Stimulated activated CD8-positive, alpha-beta memory T cell treated with anti-CD3 and anti-CD28 coated beads, Interleukin-7, amount 100 ng/mL, for 4 hours (primary cell): ENCODE results near the gene PNMA8C.
"Not testable (repeated sequence)": the region's sequence is repeated elsewhere in the genome, so short reads cannot be mapped to it uniquely, and the experiment has no call there.

Experiments
- DNase-seq, 2 donors: peaks; one replicate each; pipeline ENCODE4 v3.0.0-alpha.2; 2020; ENCODE audit warnings: low read depth in 2 of 2

Gene PNMA8C

DNA sequence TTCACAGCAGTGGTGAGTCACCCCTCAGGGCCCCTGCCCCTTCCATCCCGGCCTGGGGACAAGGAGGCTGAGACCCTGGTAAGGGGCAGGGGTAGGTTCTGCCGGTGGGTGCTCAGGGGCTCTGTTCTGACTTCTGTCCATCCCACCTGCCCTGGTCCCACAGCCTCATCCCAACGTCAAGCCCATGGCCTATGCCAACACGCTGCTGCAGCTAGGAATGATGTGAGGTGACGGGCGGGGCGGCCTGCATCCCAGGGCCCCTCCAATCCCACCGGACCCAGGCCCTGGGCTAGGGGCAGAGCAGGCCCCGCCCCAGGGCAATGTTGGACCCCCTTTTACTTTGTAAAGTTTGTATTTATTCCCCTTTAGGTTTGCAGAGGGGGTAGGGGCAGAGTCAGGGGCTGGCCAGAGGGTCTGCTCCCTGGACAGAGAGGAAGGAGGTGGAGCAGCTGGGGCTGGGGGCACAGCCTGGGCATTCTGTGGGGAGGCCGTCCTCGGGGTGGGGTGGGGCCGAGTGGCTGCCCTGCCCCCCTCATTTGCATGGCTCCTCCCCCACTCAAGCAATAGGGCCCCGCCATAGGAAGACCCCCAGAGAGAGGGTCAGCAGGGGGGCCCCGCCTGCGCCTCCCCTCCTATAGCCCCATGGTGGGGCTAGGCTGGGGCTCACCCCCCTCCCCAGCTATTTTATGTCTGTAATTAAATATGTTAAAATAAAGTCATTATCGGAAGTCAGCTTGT, 38.4 kb downstream of the PNMA8C start:
- no peak for DNase-seq

DNA sequence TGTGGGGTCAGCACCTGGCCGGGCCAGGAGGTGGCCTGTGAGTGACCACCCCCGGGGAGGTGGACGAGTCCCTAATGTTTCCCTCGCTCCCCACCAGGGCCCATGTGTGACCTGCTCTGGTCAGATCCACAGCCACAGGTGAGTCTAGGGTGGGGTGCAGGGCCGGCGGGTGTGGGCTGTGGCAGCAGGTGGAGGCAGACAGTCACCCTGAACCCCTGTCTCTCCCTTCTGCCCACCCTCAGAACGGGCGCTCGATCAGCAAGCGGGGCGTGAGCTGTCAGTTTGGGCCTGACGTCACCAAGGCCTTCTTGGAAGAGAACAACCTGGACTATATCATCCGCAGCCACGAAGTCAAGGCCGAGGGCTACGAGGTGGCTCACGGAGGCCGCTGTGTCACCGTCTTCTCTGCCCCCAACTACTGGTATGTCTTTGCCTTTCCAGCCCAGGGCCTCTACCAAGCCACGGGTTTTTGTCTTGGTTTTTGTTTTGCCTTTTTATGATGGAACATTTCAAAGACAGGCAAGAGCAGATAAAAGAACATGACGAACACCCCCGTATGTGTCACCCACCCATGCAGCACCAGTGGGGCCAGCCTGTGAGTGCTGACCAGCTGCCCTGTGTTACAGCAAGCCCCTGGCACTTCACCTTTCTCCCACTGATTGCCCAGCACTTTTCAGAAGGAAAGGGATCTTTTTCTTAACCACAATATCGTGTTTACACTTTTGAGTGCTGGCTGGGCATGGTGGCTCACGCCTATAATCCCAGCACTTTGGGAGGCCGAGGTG, 40.2 kb downstream of the PNMA8C start:
- no peak for DNase-seq

DNA sequence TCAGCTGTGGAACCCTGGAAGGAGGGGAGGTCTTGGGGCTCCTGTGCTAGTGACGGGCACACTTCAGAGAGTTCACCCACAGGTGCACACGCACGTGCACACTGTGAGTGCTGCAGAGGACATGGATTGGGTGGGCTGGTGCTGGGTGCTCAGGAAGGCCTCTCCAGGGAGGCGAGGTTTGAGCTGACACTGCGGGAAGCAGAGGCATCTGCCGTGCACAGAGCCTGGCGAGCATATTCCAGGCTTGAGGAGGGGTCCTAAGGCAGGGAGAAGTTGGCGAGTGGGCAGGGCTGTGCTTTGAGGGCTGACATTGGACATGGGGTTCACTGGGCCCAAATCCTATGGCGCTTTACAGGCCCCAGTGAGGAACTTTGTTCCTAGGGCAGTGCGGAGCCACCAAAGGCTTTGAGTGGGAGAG, 41.0 kb downstream of the PNMA8C start:
- no peak for DNase-seq

DNA sequence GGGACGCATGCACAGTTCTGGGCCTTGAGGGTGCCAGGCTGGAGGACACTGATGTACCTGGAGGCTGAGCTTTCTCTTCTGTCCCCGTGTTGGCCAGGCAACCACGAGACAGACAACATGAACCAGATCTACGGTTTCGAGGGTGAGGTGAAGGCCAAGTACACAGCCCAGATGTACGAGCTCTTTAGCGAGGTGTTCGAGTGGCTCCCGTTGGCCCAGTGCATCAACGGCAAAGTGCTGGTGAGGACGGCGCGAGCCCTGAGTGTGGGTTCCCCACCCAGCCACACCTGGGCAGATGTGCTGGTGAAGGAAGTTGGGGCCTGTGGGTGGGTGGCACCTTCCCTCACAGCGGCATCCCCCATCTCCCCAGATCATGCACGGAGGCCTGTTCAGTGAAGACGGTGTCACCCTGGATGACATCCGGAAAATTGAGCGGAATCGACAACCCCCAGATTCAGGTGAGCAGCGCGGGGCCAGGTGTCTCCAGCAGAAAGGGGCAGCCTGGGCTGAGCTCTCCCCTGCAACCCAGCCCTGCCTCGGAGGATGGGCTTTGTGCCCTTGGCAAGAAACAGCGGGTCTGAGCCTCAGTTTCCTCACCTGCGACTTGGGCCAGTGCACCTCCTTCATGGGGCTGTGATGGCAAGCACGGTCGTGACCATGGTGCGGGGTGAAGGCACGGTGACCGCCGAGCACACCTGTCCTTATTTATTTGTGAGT, 41.6 kb downstream of the PNMA8C start:
- DNase-seq = no peak

DNA sequence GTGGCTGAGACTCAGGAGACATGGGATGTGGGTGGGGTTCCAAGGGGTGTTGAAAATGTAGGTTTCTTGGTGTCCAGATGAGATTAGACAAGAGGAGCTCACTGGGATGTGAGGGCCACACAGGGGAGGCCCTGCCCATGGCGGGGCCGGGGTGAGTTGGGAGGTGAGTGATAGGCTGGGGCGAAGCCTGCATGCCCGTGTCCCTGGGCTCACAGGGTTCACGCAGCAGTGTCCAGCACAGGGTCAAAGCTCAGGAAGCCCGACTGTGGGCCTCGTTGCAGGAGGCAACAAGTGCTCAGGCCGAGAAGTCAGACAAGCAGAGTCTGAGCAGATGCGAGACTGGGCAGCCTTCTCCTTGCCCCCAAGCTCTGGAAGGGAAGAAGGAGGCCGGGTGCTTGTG, 42.6 kb downstream of the PNMA8C start:
- no peak for DNase-seq

DNA sequence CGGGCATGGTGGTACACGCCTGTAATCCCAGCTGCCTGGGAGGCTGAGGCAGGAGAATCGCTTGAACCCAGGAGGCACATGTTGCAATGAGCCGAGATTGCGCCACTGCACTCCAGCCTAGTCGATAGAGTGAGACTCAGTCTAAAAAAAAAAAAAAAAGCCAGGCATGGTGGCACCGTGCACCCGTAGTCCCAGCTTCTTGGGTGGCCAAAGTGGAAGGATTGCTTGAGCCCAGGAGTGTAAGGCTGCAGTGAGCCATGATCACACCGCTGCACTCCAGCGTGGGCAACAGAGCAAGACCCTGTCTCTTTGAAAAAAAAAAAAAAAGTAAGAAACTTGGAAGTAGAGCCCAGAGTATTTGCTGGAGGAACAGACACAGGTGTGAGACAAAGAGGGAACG, 43.1 kb downstream of the PNMA8C start:
- no peak for DNase-seq

DNA sequence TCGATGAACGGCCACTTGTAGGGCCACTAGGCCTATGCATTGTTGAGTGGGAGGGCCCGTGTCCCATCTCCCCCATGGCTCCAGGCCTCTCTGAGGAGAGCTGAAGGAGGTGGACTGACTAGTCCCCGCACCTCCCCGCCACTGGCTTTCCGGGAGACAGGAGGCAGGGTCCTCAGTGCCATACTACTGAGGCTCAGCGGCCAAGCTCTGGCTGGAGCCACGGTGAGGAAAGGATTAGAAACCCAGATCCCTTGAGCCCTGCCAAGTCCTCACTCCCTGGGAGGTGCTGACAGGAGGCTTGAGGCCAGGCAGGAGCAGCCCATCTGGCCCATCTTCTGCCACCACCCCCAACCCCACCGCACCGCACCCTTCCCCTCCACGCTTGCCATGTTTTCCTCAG, 44.3 kb downstream of the PNMA8C start:
- DNase-seq = no peak

DNA sequence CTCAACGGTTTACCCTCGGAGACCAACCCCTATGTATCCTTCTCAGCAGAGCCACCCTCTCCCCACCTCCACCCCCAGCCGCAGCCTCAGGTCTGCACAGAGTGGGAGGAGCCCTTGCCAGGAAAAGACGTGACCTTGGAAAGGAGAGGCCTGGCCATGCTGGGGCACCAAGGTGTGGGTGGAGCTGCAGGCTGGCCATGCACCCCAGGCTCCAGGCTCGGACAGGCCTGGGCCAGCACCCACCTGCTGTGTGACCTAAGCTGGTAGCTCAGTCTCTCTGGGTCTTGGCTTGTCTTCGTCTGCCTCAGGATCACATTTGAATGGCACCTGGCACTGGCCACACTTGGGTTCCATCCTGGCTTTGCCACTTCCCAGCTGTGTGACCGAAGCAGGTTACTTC, 44.9 kb downstream of the PNMA8C start:
- DNase-seq = no peak

DNA sequence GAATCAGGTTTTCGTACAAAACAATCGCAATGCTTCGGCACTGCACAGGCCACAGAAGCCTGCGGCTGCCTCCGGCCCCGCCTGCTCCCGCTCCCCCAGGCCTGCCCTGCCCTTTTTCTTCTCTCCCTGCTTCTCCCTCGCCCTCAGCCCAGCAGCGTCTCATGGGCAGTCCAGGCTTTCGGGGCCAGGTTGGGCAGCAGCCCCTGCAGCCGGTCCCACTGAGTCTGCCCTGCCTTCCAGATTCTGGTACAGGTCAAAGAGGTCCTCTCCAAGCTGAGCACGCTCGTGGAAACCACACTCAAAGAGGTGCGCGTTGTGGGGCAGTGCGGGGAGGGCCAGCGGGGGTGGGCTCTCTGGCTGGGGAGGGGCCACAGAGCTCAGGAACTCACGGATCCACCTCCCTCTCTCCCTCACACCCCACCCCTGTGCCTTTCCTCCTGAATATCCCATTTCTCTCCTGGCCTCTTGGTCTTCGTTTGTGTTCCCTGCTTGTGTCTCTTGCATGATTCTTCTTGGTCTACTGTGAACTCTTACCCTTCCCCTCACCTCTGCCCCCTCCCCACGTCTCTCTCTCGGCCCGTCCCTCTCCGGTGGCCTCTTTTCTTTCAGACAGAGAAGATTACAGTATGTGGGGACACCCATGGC, 45.4 kb downstream of the PNMA8C start:
- no peak for DNase-seq

DNA sequence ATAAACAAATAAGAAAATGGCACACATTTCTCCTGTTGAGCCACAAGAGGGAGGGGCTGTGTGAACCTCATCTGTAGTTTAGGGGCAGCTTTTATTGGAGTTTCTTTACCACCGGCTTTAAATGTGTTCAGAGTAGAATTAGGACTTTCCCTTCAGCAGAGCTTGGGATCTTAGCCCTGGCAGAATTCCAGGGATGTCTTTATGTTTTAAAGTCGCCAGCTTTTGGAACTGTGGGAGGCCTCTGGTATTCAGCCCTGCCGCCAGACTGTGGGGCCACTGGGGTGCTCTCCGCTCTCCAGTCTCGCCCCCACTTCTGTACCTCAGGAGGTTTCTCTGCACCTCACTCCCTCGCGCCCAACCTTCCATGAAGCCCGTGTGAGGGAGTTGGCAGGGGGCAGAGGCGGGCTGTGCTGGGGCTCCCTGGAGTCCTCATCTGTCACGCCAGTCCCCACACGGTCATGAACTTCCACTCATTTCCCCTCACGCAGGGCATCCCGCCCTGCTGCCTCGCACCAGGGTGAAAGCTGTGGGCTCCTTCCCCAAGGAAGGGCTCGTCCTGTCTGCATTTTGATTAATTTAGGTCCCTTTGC, 46.9 kb downstream of the PNMA8C start:
- DNase-seq = no peak

DNA sequence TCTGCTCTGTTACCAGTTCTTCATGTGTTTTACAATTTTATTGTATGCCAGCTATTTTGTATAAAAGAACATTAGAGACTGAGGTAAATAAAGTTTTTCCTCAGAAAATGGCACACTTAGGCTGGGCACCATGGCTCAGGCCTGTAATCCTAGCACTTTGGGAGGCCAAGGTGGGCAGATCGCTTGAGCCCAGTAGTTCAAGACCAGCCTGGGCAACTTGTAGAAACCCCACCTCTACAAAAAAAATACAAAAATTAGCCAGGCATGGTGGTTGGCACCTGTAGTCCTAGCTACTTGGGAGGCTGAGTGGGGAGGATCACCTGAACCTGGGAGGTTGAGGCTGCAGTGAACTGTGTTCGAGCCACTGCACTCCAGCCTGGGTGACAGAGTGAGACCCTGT, 47.4 kb downstream of the PNMA8C start:
- DNase-seq = no peak

DNA sequence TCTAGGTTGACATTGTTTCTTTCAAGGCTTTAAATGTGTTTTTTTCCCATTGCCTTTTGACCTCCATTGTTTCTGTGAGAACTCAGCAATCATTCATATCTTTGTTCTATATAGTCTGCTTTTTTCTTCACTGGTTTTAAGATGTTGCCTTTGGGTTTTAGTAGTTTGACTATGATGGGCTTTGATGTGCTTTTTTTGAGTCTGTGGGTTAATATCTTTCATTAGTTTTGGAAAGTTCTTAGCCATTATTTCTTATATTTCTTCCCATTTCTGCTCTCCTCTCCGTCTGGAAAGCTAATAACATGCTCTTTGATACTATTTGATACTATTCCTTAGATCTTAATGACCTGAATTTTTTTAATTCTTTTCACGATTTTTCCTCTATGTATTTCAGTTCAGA, 48.0 kb downstream of the PNMA8C start:
- DNase-seq = no peak

DNA sequence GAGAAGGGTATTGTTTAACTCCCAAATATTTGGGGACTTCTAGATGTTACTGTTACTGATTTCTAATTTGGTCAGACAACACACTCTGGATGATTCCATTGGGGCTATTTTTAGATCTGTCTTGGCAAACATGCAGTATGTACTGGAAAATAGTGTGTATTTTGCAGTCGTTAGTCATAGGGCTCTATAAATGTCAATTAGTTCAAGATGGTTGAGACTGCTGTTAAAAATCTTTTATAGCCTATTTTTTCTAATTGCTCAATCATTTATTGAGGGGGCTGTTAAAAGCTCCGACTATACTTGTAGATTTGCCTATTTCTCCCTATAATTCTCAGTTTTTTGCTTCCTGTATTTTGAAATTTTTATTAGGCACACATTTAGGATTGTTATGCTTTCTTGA, 50.5 kb downstream of the PNMA8C start:
- DNase-seq = no peak

DNA sequence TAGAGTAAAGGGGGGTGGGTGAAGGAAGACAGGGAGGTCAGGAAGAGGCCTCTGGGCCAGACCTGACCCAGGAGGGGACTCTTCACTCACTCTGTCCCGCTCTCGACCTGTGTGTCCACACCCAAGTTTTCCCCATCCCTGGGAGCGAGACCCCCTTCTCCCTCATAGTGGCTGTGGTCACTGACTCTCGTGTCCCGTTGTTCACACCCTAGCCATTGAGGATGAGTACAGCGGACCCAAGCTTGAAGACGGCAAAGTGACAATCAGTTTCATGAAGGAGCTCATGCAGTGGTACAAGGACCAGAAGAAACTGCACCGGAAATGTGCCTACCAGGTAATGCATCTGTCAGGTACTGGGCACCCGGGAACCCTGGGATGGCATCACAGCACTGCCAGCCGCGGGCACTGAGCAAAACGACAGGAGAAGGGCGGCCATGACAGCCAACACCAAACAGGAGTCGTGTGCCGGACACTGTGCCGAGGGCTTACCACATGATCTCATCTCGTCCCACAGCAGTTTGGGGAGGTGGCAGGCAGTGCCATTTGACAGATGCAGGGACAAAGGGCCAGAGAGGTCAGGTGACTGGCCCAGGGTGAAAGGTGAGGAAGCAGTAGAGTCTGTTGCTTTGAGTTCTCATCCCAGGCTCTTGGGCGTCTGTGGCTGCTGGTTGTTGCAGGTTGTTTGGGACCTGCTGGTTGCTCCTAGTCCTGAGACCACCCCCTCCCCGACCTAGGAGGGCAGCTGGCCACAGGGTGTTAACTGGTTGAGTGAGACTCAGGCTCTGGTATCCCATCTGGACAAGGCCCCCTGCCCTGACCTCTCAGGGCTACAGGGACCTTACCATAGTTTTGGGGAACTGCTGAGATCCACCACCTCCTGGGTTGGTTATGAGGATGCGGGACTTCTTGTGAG, 52.2 kb downstream of the PNMA8C start:
- no peak for DNase-seq

DNA sequence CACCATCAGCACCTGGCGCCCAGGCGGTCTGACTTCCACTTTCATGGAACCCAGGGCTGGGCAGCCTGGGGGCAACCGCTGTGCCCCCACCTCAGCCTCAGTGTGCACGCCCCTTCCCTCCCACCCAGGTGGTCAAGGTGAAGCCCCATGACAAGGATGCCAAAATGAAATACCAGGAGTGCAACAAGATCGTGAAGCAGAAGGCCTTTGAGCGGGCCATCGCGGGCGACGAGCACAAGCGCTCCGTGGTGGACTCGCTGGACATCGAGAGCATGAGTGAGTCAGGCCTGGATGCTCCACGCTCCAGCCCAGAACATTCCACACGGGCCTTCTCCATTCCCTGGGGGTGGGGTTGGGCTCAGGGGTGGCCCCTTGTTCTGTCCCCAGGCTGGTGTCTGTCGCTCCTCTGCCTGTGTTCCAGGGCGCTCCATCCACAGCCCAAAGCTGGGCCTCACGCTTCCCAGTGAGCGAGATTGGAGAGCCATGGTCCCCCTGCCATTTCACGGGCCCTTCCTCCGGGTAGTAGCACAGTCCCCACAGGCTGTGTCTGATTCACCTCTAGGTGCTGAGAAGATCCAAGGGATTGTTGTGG, 53.2 kb downstream of the PNMA8C start:
- DNase-seq = not testable (repeated sequence)
